ENCODE data around the gene ZBTB17. TPM values are rescaled to one million over a fixed set of nuclear protein-coding genes. Genes with fewer than 3 reads are reported as not detected.
"Not testable (repeated sequence)": the region's sequence is repeated elsewhere in the genome, so short reads cannot be mapped to it uniquely, and the experiment has no call there.

The ZBTB17 gene
- total and polyA plus RNA-seq, 12 donors: 8.0 to 172 (median 33.7) TPM

GRCh38 chr1:16005597-16005996 lies 29.7 kb upstream of the ZBTB17 start:
- Histone ChIP-seq H3K27me3 (no peaks in the 10 kb centered on the region), H3K4me3 (no peak overlapping the region), H3K27ac (no peak overlapping the region), H3K9me3 (replicated peaks in 1 of 3) (no peaks in the 10 kb centered on the region), H3K36me3 (replicated peaks in 1 of 2) (no peaks in the 10 kb centered on the region), H3K4me1 (replicated peaks in 1 of 2) (no peaks in the 10 kb centered on the region)
- intact Hi-C loops (cut with DNase I): loop anchor here (5.0 to 10.0 kb wide), 2 partner anchors 42 to 49 kb away; no protein-coding TSS in a partner anchor
- WGBS, 4 donors: 81 to 91% (median 85%) methylated on average over 5 of the region's 5 CpGs
- TF ChIP-seq CTCF (IDR thresholded peaks at IDR 0.05) (no peak), POLR2A (IDR thresholded peaks at IDR 0.05) (no peak)
- peak in 1 of 7 donors; percentile 7 for DNase-seq

- H3K4me3 ChIP-seq; H3K27me3 ChIP-seq; H3K9me3 ChIP-seq (replicated peaks in 1 of 3); H3K4me1 ChIP-seq (replicated peaks in 1 of 2); H3K36me3 ChIP-seq (replicated peaks in 1 of 2); H3K27ac ChIP-seq: not testable (repeated sequence)
- WGBS, 4 donors: 82 to 92% (median 88%) methylated on average over 10 of the region's 10 CpGs
- DNase-seq: peak in 1 of 7 donors; percentile 5
- intact Hi-C loops (cut with DNase I): loop anchor here in 1 of 2 donors (10.0 kb wide), 1 partner anchor 54 kb away; no protein-coding TSS in a partner anchor
Measured at GRCh38 chr1:16001274-16001673, 25.4 kb upstream of the ZBTB17 start.

- H3K4me3 ChIP-seq: no peak overlapping the region
- intact Hi-C loops (cut with DNase I): no loop called here
- no peaks in the 10 kb centered on the region for H3K27me3 ChIP-seq
- peak in 1 of 7 donors; percentile 13 for DNase-seq
- WGBS, 4 donors: 91 to 96% (median 93%) methylated on average over 10 to 11 of the region's 11 CpGs
- no peaks in the 10 kb centered on the region for H3K9me3 ChIP-seq (replicated peaks in 1 of 3)
- no peak overlapping the region for H3K27ac ChIP-seq
- TF ChIP-seq POLR2A (IDR thresholded peaks at IDR 0.05): no peak
- no peak for TF ChIP-seq CTCF (IDR thresholded peaks at IDR 0.05)
- no peaks in the 10 kb centered on the region for H3K36me3 ChIP-seq (replicated peaks in 1 of 2)
- H3K4me1 ChIP-seq (replicated peaks in 1 of 2): no peaks in the 10 kb centered on the region
Measured at GRCh38 chr1:15998929-15999328, 23.0 kb upstream of the ZBTB17 start.

- 86 to 90% (median 90%) methylated on average over 9 of the region's 9 CpGs for WGBS, 4 donors
- Histone ChIP-seq H3K4me3 (no peak overlapping the region), H3K27me3 (no peaks in the 10 kb centered on the region), H3K9me3 (replicated peaks in 1 of 3) (no peaks in the 10 kb centered on the region), H3K4me1 (replicated peaks in 1 of 2) (no peaks in the 10 kb centered on the region), H3K36me3 (replicated peaks in 1 of 2) (no peaks in the 10 kb centered on the region), H3K27ac (no peak overlapping the region)
- peak in 1 of 7 donors; percentile 10 for DNase-seq
- intact Hi-C loops (cut with DNase I): no loop called here
- no peak for TF ChIP-seq POLR2A (IDR thresholded peaks at IDR 0.05)
- no peak for TF ChIP-seq CTCF (IDR thresholded peaks at IDR 0.05)
Measured at GRCh38 chr1:15997637-15998280, 21.9 kb upstream of the ZBTB17 start.

GRCh38 chr1:15997076-15997585 lies 21.2 kb upstream of the ZBTB17 start:
- intact Hi-C loops (cut with DNase I): no loop called here
- 80 to 84% (median 81%) methylated on average over 2 to 9 of the region's 9 CpGs for WGBS, 4 donors
- TF ChIP-seq POLR2A (IDR thresholded peaks at IDR 0.05) (no peak), CTCF (IDR thresholded peaks at IDR 0.05) (no peak)
- Histone ChIP-seq H3K27ac (no peak overlapping the region), H3K4me3 (no peak overlapping the region), H3K27me3 (no peaks in the 10 kb centered on the region), H3K36me3 (replicated peaks in 1 of 2) (no peaks in the 10 kb centered on the region), H3K9me3 (replicated peaks in 1 of 3) (no peaks in the 10 kb centered on the region), H3K4me1 (replicated peaks in 1 of 2) (no peaks in the 10 kb centered on the region)
- peak in 1 of 7 donors; percentile 10 for DNase-seq
